ENCODE measurements around the gene CRKL. TPM values are rescaled to one million over a fixed set of nuclear protein-coding genes. Genes with fewer than 3 reads are reported as not detected.

Gene CRKL
- polyA plus RNA-seq, 4 donors: 61.4 to 71.1 (median 70.5) TPM

Other genes starting within 250 kb of the CRKL start
- gene SERPIND1, start 143.3 kb upstream of the CRKL start, polyA plus RNA-seq (ENCODE audit: insufficient read length in 4 of 4): 1 to 10 TPM; 2.5 to 3.8 (median 3.2) TPM
- 10 to 100 TPM; 54.0 to 73.4 (median 63.3) TPM for gene PI4KA, start 58.6 kb upstream of the CRKL start, polyA plus RNA-seq (ENCODE audit: insufficient read length in 4 of 4)
- 10 to 100 TPM; 28.1 to 33.3 (median 32.3) TPM for gene SNAP29, start 58.4 kb upstream of the CRKL start, polyA plus RNA-seq (ENCODE audit: insufficient read length in 4 of 4)
- 1 to 10 TPM in 3 of 4 donors, under 1 TPM in 1; 0.93 to 1.3 (median 1.1) TPM for gene AIFM3, start 49.8 kb downstream of the CRKL start, polyA plus RNA-seq (ENCODE audit: insufficient read length in 4 of 4)
- 10 to 100 TPM; 43.3 to 55.0 (median 49.1) TPM for gene LZTR1, start 64.9 kb downstream of the CRKL start, polyA plus RNA-seq (ENCODE audit: insufficient read length in 4 of 4)
- gene THAP7, start 84.7 kb downstream of the CRKL start, polyA plus RNA-seq (ENCODE audit: insufficient read length in 4 of 4): 10 to 100 TPM; 17.9 to 24.1 (median 19.4) TPM
- 1 to 10 TPM; 1.3 to 1.8 (median 1.5) TPM for gene P2RX6, start 97.8 kb downstream of the CRKL start, polyA plus RNA-seq (ENCODE audit: insufficient read length in 4 of 4)
- gene SLC7A4, start 115.2 kb downstream of the CRKL start, polyA plus RNA-seq (ENCODE audit: insufficient read length in 4 of 4): 1 to 10 TPM; 1.5 to 1.8 (median 1.5) TPM
- under 1 TPM; 0.14 to 0.21 (median 0.15) TPM for gene LRRC74B, start 128.5 kb downstream of the CRKL start, polyA plus RNA-seq (ENCODE audit: insufficient read length in 4 of 4)

Measured in right renal pelvis (tissue), 4 donors.